Right lobe of liver (tissue), 4 donors: ENCODE measurements around the gene BCAP31.

Experiments
- CTCF ChIP-seq, 4 donors: fragments of 200-600 bp in 3 of 4; fragments of 450-650 bp in 1 of 4; IDR thresholded peaks; one replicate each; pipeline versions ENCODE4 v1.5.1 to v1.8.0; 2016 to 2022; ENCODE audit warnings: antibody characterized with exemption in 4 of 4, mild to moderate bottlenecking in 2 of 4
- POLR2A ChIP-seq: fragments of 450-650 bp; IDR thresholded peaks from one replicate; pipeline ENCODE4 v1.6.1; 2017; ENCODE audit warnings: antibody characterized with exemption, mild to moderate bottlenecking
- donor health status: DM: no; HTN: no; CAD: no.
- donor health status: DM: no; HTN: no; CAD: no.
- donor health status: DM: no; HTN: yes; CAD: no.

DNA sequence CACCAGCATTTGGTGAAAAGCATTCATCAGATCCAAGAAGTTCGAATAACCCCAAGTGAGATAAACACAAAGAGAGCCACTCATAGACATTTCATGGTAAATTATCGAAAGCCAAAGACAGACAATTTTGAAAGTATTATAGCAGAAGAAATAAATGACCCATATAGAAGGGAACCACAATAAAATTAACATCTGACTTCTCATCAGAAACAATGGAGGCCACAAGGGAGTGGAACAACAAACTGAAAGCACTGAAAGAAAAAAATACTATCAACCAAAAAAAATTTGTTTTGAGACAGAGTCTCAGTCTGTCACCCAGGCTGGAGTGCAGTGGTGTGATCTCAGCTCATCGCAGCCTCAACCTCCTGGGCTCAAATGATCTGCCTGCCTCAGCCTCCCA lies 64.9 kb downstream of the BCAP31 start:
- TF ChIP-seq POLR2A = no peak
- TF ChIP-seq CTCF (IDR thresholded peaks at IDR 0.05) = no peak
